Frontal cortex (tissue), 4 donors: ENCODE data around the gene FBXO40. TPM values are rescaled to one million over a fixed set of nuclear protein-coding genes. Genes with fewer than 3 reads are reported as not detected.

Experiments
- DNase-seq, 2 donors: peaks; one replicate each; pipeline ENCODE4 v3.0.0; 2012; ENCODE audit warnings: low spot score in 2 of 2
- FAIRE-seq: peaks from 2 replicates; lab custom pipeline; 2012; peaks lifted over from hg19 to GRCh38; lab: Jason Lieb, UNC
- small RNA-seq: library from RNA; depleted of rRNA; stranded (forward); fragments of <200 nt; gene quantifications from one replicate; pipeline ENCODE3, GENCODE V24; 2014
- total RNA-seq: library from RNA; depleted of rRNA; stranded (reverse); fragments of >200 nt; gene quantifications from one replicate; pipeline ENCODE4 v1.2.3, GENCODE V29; 2014
- donor health status: control.
- donor health status: control.
- donor health status: control.

The FBXO40 gene
- total RNA-seq, 1 donor from 2014 or later, result not detected

DNA sequence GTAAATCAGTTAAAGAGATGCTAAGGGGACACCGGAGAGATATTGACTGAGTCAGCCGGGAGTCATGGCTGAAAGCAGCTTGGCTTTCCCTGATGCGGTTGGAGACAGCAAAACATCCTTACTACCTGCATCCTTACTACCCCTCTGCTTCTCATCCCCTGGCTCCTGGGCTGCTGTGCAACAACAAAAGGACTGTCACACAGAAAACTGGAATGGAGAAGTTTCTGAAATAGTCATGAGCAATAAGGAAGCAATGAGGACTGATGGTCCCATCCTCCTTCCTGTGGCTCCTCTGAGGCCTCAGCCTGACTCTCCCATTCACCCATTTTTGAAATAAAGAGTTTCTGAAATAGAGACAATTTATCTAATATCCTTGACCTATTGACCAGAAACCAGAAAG, 66.4 kb downstream of the FBXO40 start:
- DNase-seq, result no peak
- no peak for FAIRE-seq

DNA sequence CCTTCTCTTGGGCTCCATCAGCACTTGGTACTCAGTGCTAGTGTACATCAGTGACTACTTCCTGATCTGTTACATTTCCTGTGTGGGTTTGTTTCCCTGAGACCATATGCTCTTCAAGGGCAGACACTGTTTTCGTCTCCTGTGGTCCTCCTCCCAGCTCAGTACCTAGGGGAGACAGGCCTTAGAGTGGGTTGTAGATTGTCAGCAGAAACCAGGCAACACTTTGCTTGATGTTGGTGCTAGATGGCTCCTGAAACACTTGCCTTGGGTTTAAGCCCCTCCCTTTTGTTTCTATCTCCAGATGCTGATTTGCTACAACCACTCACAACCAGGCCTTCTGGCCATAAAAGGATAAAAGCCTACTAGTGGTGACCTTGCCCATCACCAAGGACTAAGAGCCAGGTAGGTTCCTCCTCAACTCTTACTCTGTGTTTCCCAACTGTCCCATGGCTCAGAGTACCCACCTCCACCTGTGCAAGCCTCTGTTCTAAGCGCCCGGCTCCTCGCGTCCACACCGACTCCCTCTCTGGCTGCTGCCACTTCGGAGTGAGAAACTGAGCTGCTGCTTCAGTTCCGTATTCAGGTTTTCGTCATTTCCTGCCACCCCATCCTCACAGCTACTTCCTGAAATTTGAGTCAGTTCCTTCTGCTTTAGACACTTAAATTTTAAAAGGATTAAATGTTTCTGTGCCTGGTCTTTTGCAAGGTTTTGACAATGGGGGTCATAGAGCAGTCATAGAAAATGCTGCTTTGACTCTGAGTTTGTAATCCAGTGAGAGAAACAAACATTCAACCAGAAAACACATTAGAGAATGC, 67.4 kb downstream of the FBXO40 start, which contains the start of gene HCLS1:
TSS of gene HCLS1 (minus strand) at position 548 of the 816 bp plus-strand sequence. CDS start 2,556 bp downstream, outside the sequence.
- no peak for FAIRE-seq

GRCh38 chr3:121661376-121661775, 68.2 kb downstream of the FBXO40 start:
- FAIRE-seq, result no peak
- no peak for DNase-seq

More for the DNA sequence above, 67.4 kb downstream of the FBXO40 start, which contains the start of gene HCLS1:
- no peak for DNase-seq

DNA sequence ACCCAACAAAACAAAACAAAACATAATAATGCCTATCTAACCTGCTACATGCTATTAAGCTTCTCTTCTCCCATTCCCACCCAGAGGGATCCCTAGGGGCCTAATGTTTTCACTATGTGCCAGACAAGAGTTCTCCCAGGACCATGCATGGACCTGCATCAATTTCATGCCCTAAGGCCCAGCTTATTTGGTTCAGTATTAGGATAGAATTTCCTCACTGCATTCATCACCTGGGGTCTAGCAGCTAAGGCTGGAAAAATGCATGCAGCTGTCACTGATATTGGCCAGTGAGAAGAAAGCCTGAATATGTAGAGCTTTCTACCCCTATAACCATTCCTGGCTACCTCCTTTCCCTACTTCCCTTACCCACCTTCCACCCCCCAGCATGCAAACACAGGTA, 69.6 kb downstream of the FBXO40 start:
- no peak for FAIRE-seq
- DNase-seq, result no peak

GRCh38 chr3:121663171-121663847, 70.1 kb downstream of the FBXO40 start:
- FAIRE-seq (no peak), DNase-seq (no peak)

GRCh38 chr3:121665488-121665887, 72.3 kb downstream of the FBXO40 start:
- DNase-seq (no peak), FAIRE-seq (no peak)

DNA sequence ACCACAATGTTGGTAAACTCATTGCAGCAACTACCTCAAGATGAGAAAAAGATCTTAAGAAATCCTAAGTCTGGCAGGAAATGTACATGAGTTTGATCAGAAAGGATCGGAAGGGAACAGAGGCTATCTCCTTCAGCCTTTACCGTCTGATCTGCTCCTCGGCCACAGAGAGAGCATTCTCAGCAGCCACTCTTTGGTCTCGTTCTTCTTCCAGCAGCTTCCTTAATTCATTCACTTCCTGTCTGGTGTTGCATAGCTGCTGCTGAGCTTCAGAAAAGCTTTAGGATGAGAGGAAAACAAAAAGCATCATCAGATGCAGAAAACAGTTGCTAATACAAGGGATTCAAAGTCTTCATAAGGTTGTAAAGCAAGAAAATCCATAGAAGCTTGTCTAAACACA, 74.2 kb downstream of the FBXO40 start:
- FAIRE-seq, result no peak
- DNase-seq, result no peak

- FAIRE-seq (no peak), DNase-seq (no peak)
Measured at GRCh38 chr3:121670676-121671075, 77.5 kb downstream of the FBXO40 start.

DNA sequence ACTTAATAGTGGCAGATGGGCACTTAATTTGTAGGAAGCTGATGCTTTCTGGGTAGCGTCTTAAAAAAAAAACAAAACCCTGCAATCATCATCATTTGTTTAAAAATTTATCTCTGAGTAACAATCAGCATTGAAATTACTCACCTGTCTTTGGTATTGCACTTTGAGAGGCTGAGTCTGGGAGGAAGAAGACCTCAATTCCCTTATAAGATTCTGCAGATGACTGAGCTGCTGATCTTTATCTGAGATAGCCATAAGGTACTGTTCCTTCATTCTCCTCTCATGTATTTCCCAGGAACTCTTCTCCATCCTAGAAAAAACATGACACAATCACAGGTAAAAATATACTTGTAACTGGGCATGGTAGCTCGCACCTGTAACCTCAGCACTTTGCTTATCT, 84.0 kb downstream of the FBXO40 start:
- no peak for FAIRE-seq
- DNase-seq, result no peak

Small RNA genes within 50 kb of the gene (small RNA-seq; reads per million reads assigned to genes)
- gene RNU4-62P, result not detected

Other genes with a start within 250 kb of the FBXO40 start
- gene POLQ, start 47.4 kb upstream of the FBXO40 start, total RNA-seq, result 1.2 TPM
- not detected for gene ARGFX, start 25.4 kb upstream of the FBXO40 start, total RNA-seq
- 0.82 TPM for gene HCLS1, start 67.5 kb downstream of the FBXO40 start, total RNA-seq
- 42.4 TPM for gene GOLGB1, start 156.4 kb downstream of the FBXO40 start, total RNA-seq
- gene IQCB1, start 241.7 kb downstream of the FBXO40 start, total RNA-seq, result 27.7 TPM
- gene EAF2, start 241.8 kb downstream of the FBXO40 start, total RNA-seq, result 5.3 TPM